GM23248 (cell line): ENCODE data around the gene LAP3.

Experiments
- EZH2 ChIP-seq: fragments of 200-600 bp; sonication (generic); IDR thresholded peaks from 2 replicates; pipeline ENCODE4 v1.6.1; 2018; ENCODE audit warnings: antibody characterized with exemption, mild to moderate bottlenecking; ENCODE audit not compliant: insufficient read depth, poor library complexity, severe bottlenecking
- EZH2phosphoT487 ChIP-seq: fragments of 200-600 bp; sonication (generic); IDR thresholded peaks from 2 replicates; pipeline ENCODE4 v1.6.1; 2018; ENCODE audit warnings: antibody characterized with exemption, moderate library complexity, mild to moderate bottlenecking, low read depth; ENCODE audit not compliant: insufficient read depth

- TF ChIP-seq EZH2phosphoT487, result no peak
- no peak for TF ChIP-seq EZH2
Observed at GRCh38 chr4:17534705-17535104, 42.3 kb upstream of the LAP3 start.
